Gastrocnemius medialis (tissue), 4 donors: ENCODE measurements around the gene TARBP2. TPM values are rescaled to one million over a fixed set of nuclear protein-coding genes. Genes with fewer than 3 reads are reported as not detected.
A peak's percentile ranks its signal among the peaks of the same experiment; 100 is the strongest.

Experiments used
- ATAC-seq, 2 donors: fragments of 150-250 bp; one replicate each; pipeline ENCODE4 v1.9.1; 2016
- DNase-seq, 2 donors: peaks; one replicate each; pipeline ENCODE4 v3.0.0-alpha.2; 2019
- H3K27ac ChIP-seq, 4 donors: fragments of 200-600 bp; sonication (generic); 1 replicate in 1 of 4; 2 replicates in 3 of 4; pipeline ENCODE4 v1.5.1; 2016 to 2018; ENCODE audit warnings: mild to moderate bottlenecking in 2 of 4, moderate library complexity in 1 of 4
- H3K27me3 ChIP-seq, 3 donors: fragments of 200-600 bp; sonication (generic) in 2 of 3; 1 replicate in 1 of 3; 2 replicates in 2 of 3; pipeline versions ENCODE4 v1.5.1 to v1.6.0; 2016 to 2019; ENCODE audit warnings: mild to moderate bottlenecking in 1 of 3, moderate library complexity in 1 of 3
- H3K36me3 ChIP-seq, 2 donors: fragments of 200-600 bp; sonication (generic) in 1 of 2; one replicate each; pipeline ENCODE4 v1.5.1; 2017 to 2018
- H3K4me1 ChIP-seq, 2 donors: fragments of 200-600 bp; sonication (generic) in 1 of 2; one replicate each; pipeline ENCODE4 v1.5.1; 2016 to 2017; ENCODE audit warnings: mild to moderate bottlenecking in 2 of 2
- H3K4me3 ChIP-seq, 4 donors: fragments of 200-600 bp; sonication (generic) in 3 of 4; 1 replicate in 1 of 4; 2 replicates in 3 of 4; pipeline ENCODE4 v1.5.1; 2016 to 2019; ENCODE audit warnings: mild to moderate bottlenecking in 2 of 4
- H3K9me3 ChIP-seq, 3 donors: fragments of 200-600 bp; sonication (generic) in 2 of 3; 1 replicate in 1 of 3; 2 replicates in 2 of 3; pipeline ENCODE4 v1.5.1; 2016 to 2019
- POLR2A ChIP-seq, 2 donors: fragments of 450-650 bp; IDR thresholded peaks; one replicate each; pipeline ENCODE4 v1.6.1; 2017; ENCODE audit warnings: antibody characterized with exemption in 2 of 2, mild to moderate bottlenecking in 2 of 2, moderate library complexity in 2 of 2
- in situ Hi-C, 4 donors: fragments of 200-750 bp; cut with MboI; loops; one replicate each; pipeline versions ENCODE4 v1.15.0 to v1.8.0; 2017; ENCODE audit warnings: low sequenced_read_pairs in 4 of 4
- intact Hi-C: fragments of 100-400 bp; cut with DNase I; formaldehyde crosslinking; loops from one replicate; pipeline ENCODE4 v1.15.1; 2023; ENCODE audit warnings: low total_unique reads
- total RNA-seq, 4 donors: library from RNA; depleted of rRNA; stranded (reverse); fragments of >200 nt; gene quantifications; one replicate each; pipeline versions ENCODE4 v1.1.0 to v1.2.3, GENCODE V29; 2016
- TF ChIP-seq, protein P1 (sequence below), 5 experiments: fragments of 450-650 bp in 3 of 5; fragments of 200-600 bp in 2 of 5; sonication (generic) in 2 of 5; IDR thresholded peaks in 4 of 5; conservative IDR thresholded peaks in 1 of 5; 1 replicate in 4 of 5; 2 replicates in 1 of 5; pipeline ENCODE4 v1.5.1; 2016 to 2019; ENCODE audit warnings: antibody characterized with exemption in 5 of 5, mild to moderate bottlenecking in 3 of 5, moderate library complexity in 3 of 5

The TARBP2 gene
- total RNA-seq, 4 donors from 2014 or later, result 6.8 to 17.4 (median 11.6) TPM

DNA sequence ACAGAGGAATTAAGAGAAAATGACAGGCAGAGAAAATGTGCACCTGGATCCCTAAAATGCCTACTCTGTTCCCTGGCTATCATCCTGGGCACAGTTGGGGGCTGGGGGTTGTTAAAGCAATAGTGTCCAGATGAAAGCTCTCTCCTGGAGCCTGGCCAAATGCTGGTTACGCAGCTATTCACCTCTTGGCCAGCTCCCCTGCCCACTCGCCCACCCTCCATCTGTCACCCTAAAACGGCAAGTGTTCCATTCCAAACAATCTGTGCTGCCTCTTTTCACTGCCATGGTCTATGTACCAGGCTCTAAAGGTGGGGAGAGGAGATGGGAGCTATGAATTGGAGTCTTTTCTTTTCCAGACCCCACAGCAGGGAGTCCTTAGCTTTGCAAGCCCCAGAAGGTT lies 30.9 kb downstream of the TARBP2 start:
- ATAC-seq, result no peak
- TF ChIP-seq POLR2A (IDR thresholded peaks at IDR 0.05), result no peak
- in situ Hi-C loops, result no loop called here

DNA sequence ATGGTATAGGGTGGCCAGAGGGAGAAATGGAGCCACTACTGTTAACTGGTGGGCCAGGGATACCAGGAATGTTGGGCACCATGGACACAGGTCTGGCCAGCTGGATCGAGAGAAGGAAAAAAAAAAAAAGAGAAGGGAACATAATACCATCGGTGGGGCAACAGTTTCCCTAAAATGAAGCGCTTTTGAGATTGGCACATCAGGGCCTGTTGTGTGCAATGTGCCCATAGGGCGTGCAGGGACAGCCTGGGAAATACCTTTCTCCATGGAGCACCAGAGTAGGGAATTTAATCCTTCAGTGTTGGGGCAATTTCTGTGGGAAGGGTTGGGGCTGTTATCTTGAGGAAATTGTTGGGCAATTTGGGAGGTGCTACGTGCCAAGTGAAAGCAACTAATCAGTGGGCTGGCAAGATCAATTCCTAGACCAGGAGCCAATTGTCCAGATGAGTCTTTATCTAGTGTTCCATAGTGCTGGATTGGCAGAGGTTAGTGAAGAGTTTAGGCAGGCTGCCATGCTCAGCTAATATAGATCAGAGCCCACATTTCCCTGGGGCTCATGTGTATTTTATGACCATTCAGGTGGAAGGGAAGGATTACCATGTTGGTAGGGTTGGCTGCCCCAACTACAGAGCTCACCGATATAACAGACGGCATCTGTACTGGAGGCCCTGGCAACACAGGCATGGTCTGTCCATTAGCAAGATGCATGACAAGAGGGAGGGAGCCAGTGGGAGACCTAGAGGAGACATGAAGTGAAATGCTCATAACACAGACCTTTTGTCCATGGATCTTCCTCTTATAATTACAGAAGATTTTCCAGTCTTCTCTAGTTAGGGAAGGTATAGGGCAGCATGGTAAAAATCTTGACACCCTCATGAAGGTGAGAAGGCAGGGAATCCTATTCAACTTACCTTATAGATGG lies 31.7 kb downstream of the TARBP2 start:
- intact Hi-C loops (no loop called here), in situ Hi-C loops (no loop called here)
- ATAC-seq, result peak in 1 of 2 donors; percentile 61
- H3K4me3 ChIP-seq, result no peak overlapping the region
- no peaks in the 10 kb centered on the region for H3K4me1 ChIP-seq
- H3K36me3 ChIP-seq, result peaks cover 5 to 93% of the 10 kb centered on the region in 2 donors
- TF ChIP-seq, protein P1, sequence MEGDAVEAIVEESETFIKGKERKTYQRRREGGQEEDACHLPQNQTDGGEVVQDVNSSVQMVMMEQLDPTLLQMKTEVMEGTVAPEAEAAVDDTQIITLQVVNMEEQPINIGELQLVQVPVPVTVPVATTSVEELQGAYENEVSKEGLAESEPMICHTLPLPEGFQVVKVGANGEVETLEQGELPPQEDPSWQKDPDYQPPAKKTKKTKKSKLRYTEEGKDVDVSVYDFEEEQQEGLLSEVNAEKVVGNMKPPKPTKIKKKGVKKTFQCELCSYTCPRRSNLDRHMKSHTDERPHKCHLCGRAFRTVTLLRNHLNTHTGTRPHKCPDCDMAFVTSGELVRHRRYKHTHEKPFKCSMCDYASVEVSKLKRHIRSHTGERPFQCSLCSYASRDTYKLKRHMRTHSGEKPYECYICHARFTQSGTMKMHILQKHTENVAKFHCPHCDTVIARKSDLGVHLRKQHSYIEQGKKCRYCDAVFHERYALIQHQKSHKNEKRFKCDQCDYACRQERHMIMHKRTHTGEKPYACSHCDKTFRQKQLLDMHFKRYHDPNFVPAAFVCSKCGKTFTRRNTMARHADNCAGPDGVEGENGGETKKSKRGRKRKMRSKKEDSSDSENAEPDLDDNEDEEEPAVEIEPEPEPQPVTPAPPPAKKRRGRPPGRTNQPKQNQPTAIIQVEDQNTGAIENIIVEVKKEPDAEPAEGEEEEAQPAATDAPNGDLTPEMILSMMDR (IDR thresholded peaks at IDR 0.05 in 4 of 5, conservative IDR thresholded peaks at IDR 0.05 in 1 of 5), result no peak
- no peak for TF ChIP-seq POLR2A (IDR thresholded peaks at IDR 0.05)
- DNase-seq, result peak in 1 of 2 donors; percentile 25
- no peaks in the 10 kb centered on the region for H3K27me3 ChIP-seq
- no peaks in the 10 kb centered on the region for H3K9me3 ChIP-seq
- no peak overlapping the region for H3K27ac ChIP-seq

More for the DNA sequence above, 30.9 kb downstream of the TARBP2 start:
- Histone ChIP-seq H3K27me3 (no peaks in the 10 kb centered on the region), H3K9me3 (no peaks in the 10 kb centered on the region), H3K4me3 (no peak overlapping the region), H3K4me1 (no peaks in the 10 kb centered on the region), H3K36me3 (peaks cover 5 to 91% of the 10 kb centered on the region in 2 donors), H3K27ac (no peak overlapping the region)
- no peak for DNase-seq
- intact Hi-C loops, result no loop called here

DNA sequence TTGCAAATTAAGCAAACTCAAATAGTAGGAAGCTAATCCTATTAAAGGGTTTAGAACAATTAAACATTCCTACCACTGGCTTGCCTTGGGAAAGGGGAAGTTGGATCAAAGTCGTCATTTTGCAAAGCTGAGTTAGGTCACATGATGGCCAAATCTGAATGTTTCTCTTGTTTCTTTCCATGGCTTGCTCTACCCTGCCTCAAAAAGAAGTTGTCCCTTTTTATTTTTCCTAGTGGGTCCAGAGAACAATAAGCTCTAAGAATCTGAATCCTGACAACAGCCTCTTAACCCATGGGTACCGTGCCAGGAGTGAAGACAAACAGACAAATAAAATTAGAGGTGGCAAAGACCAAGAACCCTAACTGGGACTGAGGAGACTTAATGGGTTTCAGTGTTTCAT lies 32.4 kb downstream of the TARBP2 start:
- Histone ChIP-seq H3K27me3 (no peaks in the 10 kb centered on the region), H3K9me3 (no peaks in the 10 kb centered on the region), H3K36me3 (peaks cover 5 to 87% of the 10 kb centered on the region in 2 donors), H3K4me3 (no peak overlapping the region), H3K4me1 (no peaks in the 10 kb centered on the region), H3K27ac (no peak overlapping the region)
- TF ChIP-seq POLR2A (IDR thresholded peaks at IDR 0.05), result no peak
- TF ChIP-seq, protein P1 (IDR thresholded peaks at IDR 0.05 in 4 of 5, conservative IDR thresholded peaks at IDR 0.05 in 1 of 5), result no peak
- intact Hi-C loops (no loop called here), in situ Hi-C loops (no loop called here)
- ATAC-seq (no peak), DNase-seq (no peak)

DNA sequence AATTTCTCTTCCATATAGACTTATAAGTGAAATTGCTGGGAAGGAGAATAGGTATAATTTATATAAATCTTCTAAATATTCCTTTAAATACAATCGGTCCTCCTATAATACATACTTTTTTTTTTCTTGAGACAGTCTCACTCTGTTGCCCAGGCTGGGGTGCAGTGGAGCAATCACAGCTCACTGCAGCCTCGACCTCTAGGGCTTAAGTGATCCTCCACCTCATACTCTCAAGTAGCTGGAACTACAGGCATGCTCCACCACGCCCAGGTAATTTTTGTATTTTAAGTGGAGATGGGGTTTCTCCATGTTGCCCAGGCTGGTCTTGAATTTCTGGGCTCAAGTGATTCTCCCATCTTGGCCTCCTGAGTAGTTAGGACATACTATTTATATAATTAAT lies 35.9 kb downstream of the TARBP2 start:
- intact Hi-C loops (no loop called here), in situ Hi-C loops (no loop called here)
- ATAC-seq (no peak), DNase-seq (no peak)
- TF ChIP-seq, protein P1 (IDR thresholded peaks at IDR 0.05 in 4 of 5, conservative IDR thresholded peaks at IDR 0.05 in 1 of 5), result no peak
- no peak for TF ChIP-seq POLR2A (IDR thresholded peaks at IDR 0.05)
- Histone ChIP-seq H3K4me3 (no peak overlapping the region), H3K27ac (no peak overlapping the region), H3K27me3 (no peaks in the 10 kb centered on the region), H3K9me3 (no peaks in the 10 kb centered on the region), H3K4me1 (no peaks in the 10 kb centered on the region), H3K36me3 (peaks cover 0 to 85% of the 10 kb centered on the region in 2 donors)

DNA sequence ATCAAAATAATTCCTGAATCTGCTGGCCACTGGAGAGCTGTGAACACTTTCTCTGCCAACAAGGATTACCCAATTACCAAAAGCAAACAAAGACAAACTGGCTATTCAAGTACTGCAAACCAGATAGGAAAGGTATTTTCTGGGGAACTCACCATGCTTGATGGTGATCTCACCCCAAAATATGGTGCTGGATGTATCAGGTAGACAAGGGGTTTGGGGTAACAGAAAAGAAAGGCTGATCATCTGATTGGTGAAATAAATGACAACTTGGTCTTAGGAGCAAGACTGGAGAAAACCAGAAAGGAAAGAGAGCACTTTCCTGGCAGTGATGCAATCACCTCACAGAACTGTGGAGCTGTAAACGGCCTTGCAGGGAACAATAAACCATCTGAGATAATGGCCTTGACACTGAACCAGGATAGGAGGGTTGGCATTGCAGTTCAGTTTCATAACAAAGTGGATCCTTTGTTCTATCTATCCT lies 37.2 kb downstream of the TARBP2 start:
- ATAC-seq (peak in 1 of 2 donors; percentile 52), DNase-seq (no peak)
- Histone ChIP-seq H3K27ac (no peak overlapping the region), H3K4me1 (no peaks in the 10 kb centered on the region), H3K27me3 (no peaks in the 10 kb centered on the region), H3K9me3 (no peaks in the 10 kb centered on the region), H3K36me3 (peaks cover 0 to 83% of the 10 kb centered on the region in 2 donors), H3K4me3 (no peak overlapping the region)
- intact Hi-C loops, result no loop called here
- TF ChIP-seq, protein P1 (IDR thresholded peaks at IDR 0.05 in 4 of 5, conservative IDR thresholded peaks at IDR 0.05 in 1 of 5), result no peak
- TF ChIP-seq POLR2A (IDR thresholded peaks at IDR 0.05), result no peak
- in situ Hi-C loops, result no loop called here
